ENCODE measurements around the gene TAF4.

The TAF4 gene

DNA sequence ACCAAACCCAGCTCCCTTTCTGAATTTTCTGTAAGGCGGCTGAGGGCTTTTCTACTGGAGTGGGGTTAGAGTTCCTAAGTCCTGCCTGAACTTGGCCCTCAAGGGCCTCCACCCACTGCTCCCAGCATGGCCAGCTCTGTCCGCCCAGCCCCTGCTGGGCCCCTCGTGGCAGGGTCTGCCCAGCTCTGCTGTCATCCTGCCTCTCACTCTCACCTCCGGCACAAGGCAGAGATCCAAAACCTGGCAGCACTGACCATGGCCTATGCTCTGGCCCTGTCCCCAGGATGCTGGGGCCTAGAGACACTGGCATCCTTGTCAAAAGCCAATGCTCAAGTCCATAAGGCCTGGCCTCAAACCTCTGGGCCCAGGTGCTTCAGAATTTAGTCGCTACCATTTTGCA lies 61.1 kb downstream of the TAF4 start:
- Mint-ChIP-seq H3K36me3 (ENCODE audit: low read depth) (peaks cover 39% of the 10 kb centered on the region), H3K4me1 (no peaks in the 10 kb centered on the region), H3K27ac (no peak overlapping the region), H3K4me3 (no peak overlapping the region), H3K9me3 (no peaks in the 10 kb centered on the region), H3K27me3 (no peaks in the 10 kb centered on the region)
- ATAC-seq (no peak), DNase-seq (no peak)

DNA sequence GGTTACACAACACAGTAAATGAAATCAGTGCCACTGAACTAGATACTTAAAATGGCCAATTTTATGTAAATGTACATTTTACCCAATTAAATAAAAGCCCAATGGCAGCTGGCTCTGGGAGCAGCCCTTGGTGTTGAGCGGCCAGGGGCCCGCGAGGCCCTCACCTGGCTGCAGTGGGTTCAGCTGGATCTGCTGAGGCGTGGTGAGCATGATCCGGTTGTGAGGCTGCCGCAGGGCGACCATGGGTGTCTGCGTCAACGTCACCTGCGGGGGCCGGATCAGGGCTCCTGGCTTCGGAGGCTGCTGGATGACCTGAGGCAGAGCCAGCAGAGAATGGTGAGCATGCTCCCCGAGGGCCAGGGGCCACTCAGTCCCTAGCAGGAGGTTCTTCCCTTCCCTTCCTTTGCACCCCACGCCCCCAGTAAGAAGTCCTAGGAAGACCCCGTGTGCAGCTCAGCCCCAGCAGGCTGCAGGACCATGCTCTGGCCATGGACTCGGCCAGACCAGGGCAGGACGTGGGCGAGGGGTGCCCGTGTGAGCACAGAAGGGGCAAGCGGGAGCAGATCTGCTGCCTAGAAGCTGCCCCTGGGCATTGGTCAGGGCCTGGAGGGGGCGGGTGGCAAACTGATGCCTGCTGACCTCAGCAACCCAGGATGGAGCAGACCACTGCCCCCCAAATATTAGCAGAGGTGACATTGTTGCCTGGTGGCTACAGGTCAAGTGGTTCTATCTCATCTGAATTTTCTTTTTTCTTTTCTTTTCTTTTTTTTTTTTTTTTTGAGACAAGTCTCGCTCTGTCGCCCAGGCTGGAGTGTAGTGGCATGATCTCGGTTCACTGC lies 61.9 kb downstream of the TAF4 start:
- ATAC-seq, result no peak
- Mint-ChIP-seq H3K4me1 (no peaks in the 10 kb centered on the region), H3K27me3 (no peaks in the 10 kb centered on the region), H3K27ac (no peak overlapping the region), H3K4me3 (no peak overlapping the region), H3K36me3 (ENCODE audit: low read depth) (peaks cover 42% of the 10 kb centered on the region), H3K9me3 (no peaks in the 10 kb centered on the region)
- no peak for DNase-seq

DNA sequence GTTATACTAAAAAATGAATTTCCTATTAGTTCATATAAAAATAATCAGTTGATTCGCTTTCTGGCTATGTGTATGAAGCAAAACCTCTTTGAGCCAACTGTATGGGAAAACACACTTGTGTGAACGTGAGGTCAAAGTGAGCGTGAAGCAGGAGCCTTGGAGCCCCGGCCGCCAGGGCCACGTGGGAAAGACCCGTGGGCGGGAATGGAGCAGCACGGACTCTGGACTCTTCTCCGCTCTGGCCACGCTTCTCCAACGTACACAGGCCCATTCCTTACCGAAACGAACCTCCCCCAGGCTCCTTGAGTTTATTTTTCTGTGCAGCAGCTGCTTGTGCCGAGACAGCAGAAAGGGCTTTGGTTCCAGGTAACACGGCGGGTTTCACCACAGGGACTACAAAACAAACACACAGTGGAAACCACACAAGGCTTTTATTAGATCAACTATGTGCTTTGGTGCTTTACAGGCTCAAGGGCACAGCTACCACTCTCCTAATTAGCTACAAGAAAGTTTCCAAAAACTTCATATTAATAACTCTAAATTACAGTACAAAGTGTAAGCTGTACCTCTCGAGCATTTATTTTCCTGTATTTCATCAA lies 62.7 kb downstream of the TAF4 start:
- Mint-ChIP-seq H3K9me3 (no peaks in the 10 kb centered on the region), H3K27ac (no peak overlapping the region), H3K4me3 (no peak overlapping the region), H3K36me3 (ENCODE audit: low read depth) (peaks cover 46% of the 10 kb centered on the region), H3K4me1 (no peaks in the 10 kb centered on the region), H3K27me3 (no peaks in the 10 kb centered on the region)
- DNase-seq (no peak), ATAC-seq (no peak)

DNA sequence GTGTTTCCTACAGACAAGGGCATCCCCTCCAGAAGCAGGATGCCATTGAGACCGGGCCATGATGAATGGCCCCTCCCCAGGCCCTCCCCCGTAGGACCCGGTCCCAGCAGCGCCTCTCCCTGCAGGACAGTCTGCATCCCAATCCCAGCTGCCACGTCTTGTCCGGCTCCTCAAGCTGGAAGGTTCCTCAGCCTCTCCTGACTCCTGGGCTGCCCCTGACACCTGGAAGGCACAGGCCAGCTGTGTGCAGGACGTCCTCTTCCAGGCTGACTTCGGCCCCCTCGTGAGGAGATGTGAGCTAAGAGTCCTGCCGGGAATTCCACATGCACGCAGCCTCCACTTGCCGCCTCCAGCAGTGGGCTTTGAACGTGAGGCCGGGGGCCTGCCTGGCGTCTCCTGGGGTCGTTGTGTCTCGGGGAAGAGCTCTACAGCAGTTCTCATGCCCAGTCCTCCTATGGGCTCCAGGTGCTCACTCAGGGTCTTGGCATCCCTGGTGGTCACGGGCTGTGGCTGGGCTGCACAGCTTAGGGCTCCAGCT lies 64.4 kb downstream of the TAF4 start:
- no peak for ATAC-seq
- no peak for DNase-seq
- Mint-ChIP-seq H3K9me3 (no peaks in the 10 kb centered on the region), H3K27ac (no peak overlapping the region), H3K4me3 (no peak overlapping the region), H3K36me3 (ENCODE audit: low read depth) (peaks cover 52% of the 10 kb centered on the region), H3K4me1 (no peaks in the 10 kb centered on the region), H3K27me3 (no peaks in the 10 kb centered on the region)

DNA sequence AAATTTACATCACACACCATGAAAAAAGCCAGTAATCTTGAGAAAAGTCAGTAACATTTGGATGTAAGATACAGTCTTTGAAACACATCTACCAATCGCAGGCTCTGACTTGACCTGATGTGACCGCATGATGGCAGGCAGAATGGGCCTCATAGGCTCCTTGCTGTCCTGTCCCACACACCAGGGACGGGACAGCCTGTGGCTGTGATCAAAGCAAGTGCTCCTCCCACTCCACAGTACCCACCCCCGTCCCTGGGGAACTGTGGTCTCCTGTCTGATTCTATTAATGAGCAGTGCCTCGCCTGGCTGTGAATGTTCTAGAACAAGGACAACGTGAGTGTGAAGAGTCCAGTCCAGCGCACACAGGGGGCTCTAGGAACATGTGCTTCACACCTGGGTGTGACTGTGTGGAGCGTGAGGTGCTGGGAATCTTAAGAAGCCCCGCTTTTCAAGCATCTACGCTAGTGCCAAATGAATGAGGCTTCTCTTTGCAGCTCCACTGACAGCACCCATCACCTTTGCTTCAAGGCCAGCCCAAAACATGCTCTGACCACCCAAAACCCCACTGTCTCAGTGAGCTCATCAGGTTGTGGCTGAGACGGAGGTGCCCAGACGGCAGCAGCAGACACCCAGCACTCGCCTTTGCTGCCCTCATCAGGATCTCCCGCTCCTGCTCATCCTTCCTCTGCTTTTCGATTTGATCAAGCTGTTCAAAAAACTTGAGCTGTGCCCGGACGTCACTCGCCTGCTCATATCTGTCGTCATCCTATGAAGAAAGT lies 67.1 kb downstream of the TAF4 start:
- Mint-ChIP-seq H3K27me3 (no peaks in the 10 kb centered on the region), H3K9me3 (no peaks in the 10 kb centered on the region), H3K4me1 (no peaks in the 10 kb centered on the region), H3K27ac (no peak overlapping the region), H3K36me3 (ENCODE audit: low read depth) (peaks cover 64% of the 10 kb centered on the region), H3K4me3 (no peak overlapping the region)
- DNase-seq (no peak), ATAC-seq (no peak)

DNA sequence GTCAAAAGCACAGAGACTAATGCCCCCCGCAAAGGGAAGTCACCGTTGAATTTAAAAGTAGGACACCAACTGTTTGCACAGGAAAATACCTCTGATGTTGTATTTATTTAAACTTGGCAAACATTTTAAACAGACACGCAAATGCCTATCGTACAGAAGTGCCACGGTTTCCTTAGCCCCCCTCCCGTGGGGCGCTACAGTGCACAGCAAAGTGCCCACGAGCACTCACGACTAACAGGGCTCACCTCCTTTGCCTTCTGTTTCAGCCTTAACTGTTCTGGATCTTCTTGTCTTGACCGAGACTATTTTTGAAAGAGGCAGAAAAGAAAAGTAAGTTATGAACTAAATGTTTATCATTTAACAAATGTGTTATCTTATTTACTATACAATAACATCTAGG lies 67.8 kb downstream of the TAF4 start:
- DNase-seq, result no peak
- no peak for ATAC-seq
- H3K4me3 Mint-ChIP-seq, result no peak overlapping the region
- no peaks in the 10 kb centered on the region for H3K4me1 Mint-ChIP-seq
- no peak overlapping the region for H3K27ac Mint-ChIP-seq
- H3K27me3 Mint-ChIP-seq, result no peaks in the 10 kb centered on the region
- H3K36me3 Mint-ChIP-seq (ENCODE audit: low read depth), result peaks cover 68% of the 10 kb centered on the region
- H3K9me3 Mint-ChIP-seq, result peaks cover 3% of the 10 kb centered on the region

DNA sequence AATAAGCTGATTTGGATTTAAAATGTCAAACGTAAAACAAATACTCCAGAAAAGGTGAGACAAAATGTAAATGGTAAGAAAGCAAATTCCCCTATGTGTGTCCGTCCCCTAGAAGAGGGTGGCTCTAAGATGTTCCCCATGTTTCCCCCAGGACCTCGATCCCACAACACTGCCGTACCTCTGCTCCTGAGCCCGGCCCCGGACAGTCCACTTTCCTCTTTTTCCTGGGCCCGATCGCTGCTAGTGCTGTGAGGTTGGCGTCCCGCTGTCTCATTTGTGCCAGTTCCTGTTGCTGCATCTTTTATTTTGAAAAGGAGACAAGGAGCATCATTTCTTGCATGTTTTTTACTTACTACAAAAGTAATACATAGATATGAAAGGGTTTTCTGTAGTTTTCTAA lies 68.3 kb downstream of the TAF4 start:
- no peak overlapping the region for H3K4me3 Mint-ChIP-seq
- H3K9me3 Mint-ChIP-seq, result peaks cover 8% of the 10 kb centered on the region
- no peak for ATAC-seq
- H3K36me3 Mint-ChIP-seq (ENCODE audit: low read depth), result peaks cover 71% of the 10 kb centered on the region
- DNase-seq, result no peak
- H3K27ac Mint-ChIP-seq, result no peak overlapping the region
- no peaks in the 10 kb centered on the region for H3K4me1 Mint-ChIP-seq
- no peaks in the 10 kb centered on the region for H3K27me3 Mint-ChIP-seq

DNA sequence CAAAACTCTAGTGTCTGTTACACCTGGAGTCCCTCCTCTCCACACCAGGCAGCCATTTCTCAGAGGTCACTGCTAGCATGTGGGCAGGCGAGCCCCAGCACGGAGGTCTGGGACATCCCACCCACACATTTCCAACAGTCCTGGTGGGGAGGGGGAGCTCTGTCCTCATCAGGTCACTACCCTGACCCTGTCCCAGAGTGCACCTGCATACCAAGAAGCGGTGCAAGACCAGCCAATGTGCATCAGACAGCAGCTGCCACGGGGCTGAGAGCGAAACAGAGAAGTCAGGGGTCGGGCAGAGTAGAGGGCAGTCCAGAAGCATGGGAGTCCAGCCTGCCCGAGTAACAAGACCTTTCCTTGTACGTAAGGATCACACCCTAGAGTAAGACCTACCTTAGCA lies 71.1 kb downstream of the TAF4 start:
- Mint-ChIP-seq H3K4me1 (peaks cover 3% of the 10 kb centered on the region), H3K27me3 (no peaks in the 10 kb centered on the region), H3K9me3 (peaks cover 22% of the 10 kb centered on the region), H3K27ac (no peak overlapping the region), H3K36me3 (ENCODE audit: low read depth) (peaks cover 81% of the 10 kb centered on the region), H3K4me3 (no peak overlapping the region)
- DNase-seq, result no peak
- ATAC-seq, result no peak

DNA sequence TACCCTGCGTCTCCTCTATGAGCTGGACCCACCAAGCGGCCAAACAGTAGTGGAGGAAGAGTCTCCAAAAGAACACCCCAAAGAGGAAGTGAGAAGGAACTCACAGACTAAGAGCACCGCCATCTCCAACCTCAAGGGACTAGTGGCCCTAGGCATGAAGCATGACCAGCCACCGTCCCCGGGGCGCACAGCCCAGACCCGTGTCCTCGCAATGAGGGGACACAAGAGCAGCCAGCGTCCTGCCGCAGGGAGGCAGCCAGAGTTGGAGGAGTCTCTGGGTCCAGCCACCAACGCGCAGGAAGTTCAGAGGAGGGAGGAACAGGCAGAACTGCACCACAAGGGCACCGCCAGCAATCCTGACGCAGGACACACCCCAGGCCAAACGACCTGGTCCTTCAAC lies 72.6 kb downstream of the TAF4 start:
- ATAC-seq, result no peak
- Mint-ChIP-seq H3K27ac (no peak overlapping the region), H3K4me3 (no peak overlapping the region), H3K27me3 (no peaks in the 10 kb centered on the region), H3K36me3 (ENCODE audit: low read depth) (peaks cover 74% of the 10 kb centered on the region), H3K9me3 (peaks cover 22% of the 10 kb centered on the region), H3K4me1 (peaks cover 3% of the 10 kb centered on the region)
- DNase-seq, result no peak

DNA sequence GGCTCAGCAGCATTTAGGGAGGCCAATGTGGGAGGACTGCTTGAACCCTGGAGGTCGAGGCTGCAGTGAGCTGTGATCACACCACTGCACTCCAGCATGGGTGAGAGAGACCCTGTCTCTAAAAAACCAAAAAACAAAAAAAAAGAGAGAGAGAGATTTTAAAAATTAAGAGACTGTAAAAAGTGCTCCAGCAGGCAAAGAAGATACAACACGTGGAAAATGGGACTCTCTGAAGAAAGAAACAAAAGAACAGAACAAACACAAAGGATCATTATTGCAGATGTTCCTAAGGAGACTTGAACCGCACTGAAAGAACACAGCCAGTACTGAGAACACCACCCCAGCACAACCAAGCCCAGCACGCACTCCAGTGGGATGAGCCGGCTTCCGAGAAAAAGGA lies 74.2 kb downstream of the TAF4 start:
- peaks cover 3% of the 10 kb centered on the region for H3K4me1 Mint-ChIP-seq
- no peak for DNase-seq
- no peak overlapping the region for H3K4me3 Mint-ChIP-seq

DNA sequence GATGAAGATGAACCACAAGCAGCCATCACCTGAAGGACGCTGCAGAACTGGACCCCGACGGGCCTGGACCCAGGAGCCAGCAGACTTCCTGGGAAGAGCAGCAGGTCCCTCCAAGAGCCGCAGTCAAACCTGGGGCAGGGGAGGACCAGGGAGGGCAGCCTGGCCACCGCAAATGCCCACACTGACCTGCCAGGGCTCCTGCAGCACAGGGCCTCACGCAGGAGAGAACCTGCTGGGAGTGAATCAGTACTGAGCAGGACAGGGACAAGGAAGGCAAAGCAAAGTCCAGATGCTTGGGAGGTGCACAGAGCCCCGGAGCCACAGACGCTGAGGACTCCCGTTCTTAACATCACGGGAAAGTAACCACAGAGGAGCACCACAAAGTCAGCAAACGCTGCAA lies 75.2 kb downstream of the TAF4 start:
- ATAC-seq (no peak), DNase-seq (no peak)
- Mint-ChIP-seq H3K27ac (no peak overlapping the region), H3K36me3 (ENCODE audit: low read depth) (peaks cover 73% of the 10 kb centered on the region), H3K4me3 (no peak overlapping the region), H3K9me3 (peaks cover 22% of the 10 kb centered on the region), H3K4me1 (peaks cover 3% of the 10 kb centered on the region), H3K27me3 (no peaks in the 10 kb centered on the region)

More for the DNA sequence above, 74.2 kb downstream of the TAF4 start:
- Mint-ChIP-seq H3K27ac (no peak overlapping the region), H3K27me3 (no peaks in the 10 kb centered on the region), H3K9me3 (peaks cover 22% of the 10 kb centered on the region), H3K36me3 (ENCODE audit: low read depth) (peaks cover 76% of the 10 kb centered on the region)
- no peak for ATAC-seq

DNA sequence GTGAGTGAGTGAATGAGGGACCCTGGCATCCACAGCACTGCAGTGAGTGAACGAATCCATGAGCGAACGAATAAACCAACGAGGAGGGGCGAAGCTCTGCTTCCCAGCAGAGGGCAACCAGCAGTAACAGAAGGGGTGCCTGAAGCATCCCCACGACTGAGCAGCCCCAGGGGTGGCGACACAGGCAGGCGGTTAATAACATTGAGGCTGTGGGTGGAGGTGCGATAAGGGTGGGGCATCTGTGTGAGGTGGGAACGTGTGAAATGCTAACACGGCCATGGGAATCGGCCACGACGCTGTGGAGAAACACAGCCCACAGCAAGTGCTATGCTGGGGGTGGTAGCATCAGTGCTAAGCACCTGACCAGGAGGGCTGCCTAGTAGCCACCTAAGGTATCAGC lies 75.9 kb downstream of the TAF4 start:
- Mint-ChIP-seq H3K4me3 (no peak overlapping the region), H3K9me3 (peaks cover 22% of the 10 kb centered on the region), H3K4me1 (peaks cover 3% of the 10 kb centered on the region), H3K27me3 (no peaks in the 10 kb centered on the region), H3K36me3 (ENCODE audit: low read depth) (peaks cover 69% of the 10 kb centered on the region), H3K27ac (no peak overlapping the region)
- DNase-seq (no peak), ATAC-seq (no peak)

DNA sequence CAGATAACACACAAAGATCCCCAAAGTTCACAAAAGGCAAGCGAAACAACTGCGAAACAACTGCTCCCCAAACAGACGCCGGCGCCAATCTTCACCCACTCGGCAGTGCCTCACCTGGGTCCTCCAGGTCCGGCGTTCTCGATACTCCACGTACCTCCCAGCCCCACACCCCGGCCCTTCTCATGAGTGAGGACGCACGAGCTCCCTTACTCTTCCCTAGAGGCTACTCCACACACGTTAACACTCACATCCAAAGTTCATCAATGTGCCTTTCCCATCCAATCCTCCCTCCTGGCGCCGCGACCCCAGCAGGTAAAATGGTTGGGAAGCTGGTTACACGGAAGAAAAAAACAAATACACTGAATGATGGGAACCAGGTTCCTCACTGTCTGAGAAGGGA lies 77.0 kb downstream of the TAF4 start:
- ATAC-seq (no peak), DNase-seq (no peak)
- H3K27ac Mint-ChIP-seq, result no peak overlapping the region
- H3K9me3 Mint-ChIP-seq, result peaks cover 22% of the 10 kb centered on the region
- peaks cover 69% of the 10 kb centered on the region for H3K36me3 Mint-ChIP-seq (ENCODE audit: low read depth)
- no peak overlapping the region for H3K4me3 Mint-ChIP-seq
- H3K27me3 Mint-ChIP-seq, result no peaks in the 10 kb centered on the region
- peaks cover 3% of the 10 kb centered on the region for H3K4me1 Mint-ChIP-seq

DNA sequence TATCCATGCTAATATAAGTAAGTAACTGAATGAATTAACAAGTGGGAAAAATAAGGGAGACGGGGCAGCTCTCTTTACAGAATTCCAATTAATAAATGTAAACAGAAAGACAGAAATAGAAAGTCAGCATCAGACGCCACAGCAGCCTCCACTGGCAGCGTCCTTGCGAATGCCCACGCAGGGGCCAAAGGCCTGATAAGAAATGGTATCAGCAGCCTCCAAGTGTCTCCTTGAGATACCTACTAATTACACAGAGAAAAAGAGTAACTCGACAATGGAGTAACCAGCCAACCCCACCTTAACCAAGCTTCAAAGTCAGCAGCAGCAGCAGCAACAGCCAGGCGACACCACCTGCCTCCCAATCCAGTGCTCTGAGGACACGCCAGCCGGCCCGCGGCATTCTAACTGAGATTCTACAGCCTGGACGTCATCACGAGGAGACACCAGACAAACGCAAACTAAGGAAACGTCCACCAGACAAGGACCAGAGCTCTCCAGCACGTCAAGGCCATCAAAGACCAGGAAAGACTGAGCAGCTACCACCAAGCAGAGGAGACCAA lies 78.8 kb downstream of the TAF4 start:
- no peak for ATAC-seq
- Mint-ChIP-seq H3K4me1 (peaks cover 6% of the 10 kb centered on the region), H3K27me3 (no peaks in the 10 kb centered on the region), H3K36me3 (ENCODE audit: low read depth) (peaks cover 55% of the 10 kb centered on the region), H3K9me3 (peaks cover 10% of the 10 kb centered on the region), H3K4me3 (no peak overlapping the region), H3K27ac (no peak overlapping the region)
- no peak for DNase-seq

All from activated naive CD8-positive, alpha-beta T cell treated with anti-CD3 and anti-CD28 coated beads, Interleukin-2, amount 50 U/mL, for 24 hours (primary cell).